Measurements from ENCODE around the gene GRK2.

GRK2 gene

GRCh38 chr11:67301951-67302516 is 35.8 kb downstream of the GRK2 start:
- intact Hi-C loops (cut with DNase I; ENCODE audit: low total_unique reads): no loop called here
- Histone ChIP-seq H3K4me3 (peak overlapping the region; percentile 79 to 88), H3K9me3 (no peaks in the 10 kb centered on the region), H3K36me3 (peaks cover 24 to 53% (median 36%) of the 10 kb centered on the region in 3 donors), H3K4me1 (peaks cover 0 to 33% (median 24%) of the 10 kb centered on the region in 4 donors), H3K27ac (peak overlapping the region in 1 of 2 donors; percentile 92), H3K27me3 (no peaks in the 10 kb centered on the region)
- no peak for TF ChIP-seq CTCF (IDR thresholded peaks at IDR 0.05)
- DNase-seq: peak; percentile 65 to 79

- H3K27me3 ChIP-seq: no peaks in the 10 kb centered on the region
- peak; percentile 36 to 73 for DNase-seq
- peak overlapping the region; percentile 80 to 92 for H3K27ac ChIP-seq
- H3K4me1 ChIP-seq: peaks cover 0 to 33% (median 24%) of the 10 kb centered on the region in 4 donors
- intact Hi-C loops (cut with DNase I; ENCODE audit: low total_unique reads): no loop called here
- H3K4me3 ChIP-seq: peak overlapping the region; percentile 79 to 88
- H3K36me3 ChIP-seq: peaks cover 24 to 53% (median 33%) of the 10 kb centered on the region in 3 donors
- TF ChIP-seq CTCF (IDR thresholded peaks at IDR 0.05): no peak
- no peaks in the 10 kb centered on the region for H3K9me3 ChIP-seq
Observed at GRCh38 chr11:67302571-67303131, 36.4 kb downstream of the GRK2 start.

GRCh38 chr11:67303132-67303834 is 37.0 kb downstream of the GRK2 start, which contains the start of gene SSH3:
SSH3 (plus strand) TSS chr11:67303530; CDS start chr11:67303626, 96 bp downstream.
- intact Hi-C loops (cut with DNase I; ENCODE audit: low total_unique reads): no loop called here
- peak within 1 kb of the TSS; percentile 79 to 88 for H3K4me3 ChIP-seq
- peak within 1 kb of the TSS; percentile 80 to 92 for H3K27ac ChIP-seq
- TF ChIP-seq CTCF (IDR thresholded peaks at IDR 0.05): no peak
- H3K4me1 ChIP-seq: peaks cover 0 to 33% (median 24%) of the 10 kb centered on the region in 4 donors
- H3K27me3 ChIP-seq: no peaks in the 10 kb centered on the region
- DNase-seq: peak; percentile 81 to 89
- no peaks in the 10 kb centered on the region for H3K9me3 ChIP-seq
- H3K36me3 ChIP-seq: peaks cover 24 to 56% (median 33%) of the 10 kb centered on the region in 3 donors

GRCh38 chr11:67303835-67304411 is 37.6 kb downstream of the GRK2 start:
- H3K27me3 ChIP-seq: no peaks in the 10 kb centered on the region
- H3K4me3 ChIP-seq: peak overlapping the region; percentile 79 to 88
- H3K36me3 ChIP-seq: peaks cover 19 to 56% (median 33%) of the 10 kb centered on the region in 3 donors
- peak in 1 of 2 donors; percentile 69 for DNase-seq
- no peak for TF ChIP-seq CTCF (IDR thresholded peaks at IDR 0.05)
- intact Hi-C loops (cut with DNase I; ENCODE audit: low total_unique reads): no loop called here
- H3K4me1 ChIP-seq: peaks cover 0 to 33% (median 24%) of the 10 kb centered on the region in 4 donors
- H3K9me3 ChIP-seq: no peaks in the 10 kb centered on the region
- peak overlapping the region; percentile 80 to 92 for H3K27ac ChIP-seq

- intact Hi-C loops (cut with DNase I; ENCODE audit: low total_unique reads): no loop called here
- no peaks in the 10 kb centered on the region for H3K27me3 ChIP-seq
- DNase-seq: peak in 1 of 2 donors; percentile 64
- peaks cover 0 to 33% (median 24%) of the 10 kb centered on the region in 4 donors for H3K4me1 ChIP-seq
- peak overlapping the region; percentile 80 to 92 for H3K27ac ChIP-seq
- H3K4me3 ChIP-seq: peak overlapping the region; percentile 79 to 88
- H3K36me3 ChIP-seq: peaks cover 16 to 56% (median 33%) of the 10 kb centered on the region in 3 donors
- no peak for TF ChIP-seq CTCF (IDR thresholded peaks at IDR 0.05)
- H3K9me3 ChIP-seq: no peaks in the 10 kb centered on the region
Observed at GRCh38 chr11:67304511-67305113, 38.3 kb downstream of the GRK2 start.
